Measurements from ENCODE around the gene WASHC2A.
"Not testable (repeated sequence)": the region's sequence is repeated elsewhere in the genome, so short reads cannot be mapped to it uniquely, and the experiment has no call there.

The WASHC2A gene

DNA sequence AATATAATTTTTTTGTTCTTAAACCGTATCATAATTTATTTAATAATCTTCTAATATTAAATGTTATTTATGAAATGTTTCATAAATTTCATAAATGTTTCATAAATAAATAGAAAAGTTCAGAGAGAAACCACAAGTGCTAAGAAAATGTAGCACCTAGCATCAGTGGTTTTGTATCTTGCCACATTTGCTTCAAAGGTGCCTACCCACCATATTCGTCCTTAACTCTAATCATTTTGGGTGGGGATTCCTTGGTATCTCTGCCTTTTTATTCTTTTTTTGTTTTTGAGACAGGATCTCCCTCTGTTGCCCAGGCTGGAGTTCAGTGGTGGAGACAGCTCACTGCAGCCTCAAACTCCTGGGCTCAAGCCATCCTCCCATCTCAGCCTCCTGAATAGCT is 7.4 kb downstream of the WASHC2A start:
- FAIRE-seq, result not testable (repeated sequence)

DNA sequence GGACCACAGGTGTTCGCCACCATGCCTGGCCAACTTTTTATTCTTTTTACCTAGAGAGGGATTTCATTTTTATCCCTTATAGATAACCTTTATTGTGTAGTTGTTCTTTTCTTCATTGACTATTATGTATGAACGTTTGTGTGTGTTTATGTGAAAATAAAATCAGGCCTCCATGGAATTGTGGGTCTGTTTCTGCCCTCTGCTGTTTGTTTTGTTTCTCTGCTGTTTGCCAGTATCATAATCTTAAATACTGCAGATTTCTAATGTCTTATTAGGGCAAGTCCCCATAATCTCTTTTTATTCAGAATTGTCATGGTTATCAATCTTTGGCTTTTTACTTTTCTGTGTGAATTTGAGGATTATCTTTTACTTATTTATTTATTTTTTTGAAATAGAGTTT is 7.8 kb downstream of the WASHC2A start:
- not testable (repeated sequence) for FAIRE-seq

DNA sequence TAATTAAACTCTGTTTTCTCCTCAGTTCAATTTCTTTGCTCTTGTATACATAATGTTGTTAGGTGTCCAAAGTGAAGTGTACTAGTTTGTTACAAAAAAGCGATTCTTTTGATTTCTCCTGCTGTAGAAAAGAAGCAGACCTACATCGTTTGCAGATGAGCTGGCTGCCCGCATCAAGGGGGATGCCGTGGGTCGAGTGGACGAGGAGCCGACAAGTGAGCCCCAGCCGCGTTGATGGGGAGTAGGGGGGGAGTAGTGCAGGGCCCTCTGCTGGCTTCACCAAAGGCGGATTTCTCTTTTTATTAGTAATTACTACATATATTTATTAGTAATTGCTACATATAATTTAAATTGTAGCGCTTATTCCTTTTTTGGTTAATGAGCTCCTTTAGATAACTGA is 23.6 kb downstream of the WASHC2A start:
- FAIRE-seq, result not testable (repeated sequence)

DNA sequence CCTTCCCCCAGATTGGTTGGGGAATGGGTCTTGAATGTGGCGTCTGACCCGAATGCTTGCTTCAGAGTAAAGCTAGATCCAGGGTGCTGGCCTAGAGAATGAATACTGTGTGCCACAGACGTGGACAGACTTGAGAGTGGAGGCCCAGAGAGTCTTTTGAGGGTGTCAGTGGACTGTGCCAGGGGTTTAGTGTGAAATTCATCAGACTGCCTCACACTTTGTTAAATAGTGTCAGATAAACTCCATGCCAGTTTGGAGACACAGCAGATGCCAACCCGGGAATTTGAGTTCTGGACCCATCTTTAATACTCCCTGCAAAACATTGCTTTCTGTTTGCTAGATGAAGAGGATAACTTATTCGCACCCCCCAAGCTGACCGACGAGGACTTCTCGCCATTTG is 25.2 kb downstream of the WASHC2A start:
- not testable (repeated sequence) for FAIRE-seq

DNA sequence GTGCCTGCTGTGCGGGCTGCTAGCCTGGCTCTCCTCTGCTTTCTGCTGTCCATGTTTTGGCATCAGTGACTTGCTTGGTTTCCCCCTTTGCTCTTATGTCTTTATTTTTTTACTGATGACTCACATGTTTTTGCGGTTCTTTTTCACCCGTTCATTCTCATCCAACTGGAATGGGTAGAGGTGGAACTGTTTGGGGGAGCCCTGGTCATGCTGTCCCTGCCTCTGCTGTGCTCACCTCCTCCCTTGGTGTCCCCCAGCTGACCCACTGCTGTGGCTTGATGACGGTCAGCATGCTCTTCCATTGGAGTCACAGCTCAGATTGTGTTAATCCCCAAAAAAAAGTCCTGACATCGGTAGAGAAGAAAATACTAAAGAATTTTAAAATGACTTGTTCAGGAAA is 26.9 kb downstream of the WASHC2A start:
- FAIRE-seq, result not testable (repeated sequence)

DNA sequence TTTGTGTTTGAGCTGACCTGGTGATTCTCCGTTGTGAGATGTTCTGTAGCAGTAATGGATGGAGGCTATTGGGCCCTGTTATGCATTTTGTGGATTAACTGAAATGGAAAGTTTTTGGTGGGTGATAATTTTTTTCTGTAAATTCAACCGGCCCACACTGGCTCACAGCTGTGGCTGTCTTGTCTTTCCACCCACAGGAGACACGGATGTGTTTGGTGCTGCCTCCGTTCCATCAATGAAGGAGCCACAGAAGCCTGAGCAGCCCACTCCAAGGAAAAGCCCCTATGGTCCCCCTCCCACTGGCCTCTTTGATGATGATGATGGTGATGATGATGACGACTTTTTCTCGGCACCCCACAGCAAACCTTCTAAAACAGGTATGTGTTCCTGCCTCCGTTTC is 27.6 kb downstream of the WASHC2A start:
- not testable (repeated sequence) for FAIRE-seq

DNA sequence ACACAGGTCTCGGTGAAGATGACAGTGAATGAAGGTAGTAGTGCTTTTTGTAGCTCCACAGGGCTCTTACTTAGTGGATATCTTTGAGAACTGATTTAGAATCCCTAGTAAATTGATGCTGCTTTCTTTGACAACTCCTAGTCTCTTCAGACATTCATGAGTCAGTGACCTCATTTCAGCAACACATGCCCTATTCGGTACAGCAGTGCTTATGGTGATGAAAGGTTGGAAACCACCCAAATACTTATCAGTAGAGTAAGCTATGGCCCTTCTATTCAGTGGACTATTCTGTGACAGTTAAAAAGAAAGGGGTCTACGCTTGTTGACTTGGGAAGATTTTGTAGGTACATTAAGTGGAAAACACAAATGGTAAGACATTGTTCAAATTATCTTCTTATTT is 29.0 kb downstream of the WASHC2A start:
- FAIRE-seq, result not testable (repeated sequence)

DNA sequence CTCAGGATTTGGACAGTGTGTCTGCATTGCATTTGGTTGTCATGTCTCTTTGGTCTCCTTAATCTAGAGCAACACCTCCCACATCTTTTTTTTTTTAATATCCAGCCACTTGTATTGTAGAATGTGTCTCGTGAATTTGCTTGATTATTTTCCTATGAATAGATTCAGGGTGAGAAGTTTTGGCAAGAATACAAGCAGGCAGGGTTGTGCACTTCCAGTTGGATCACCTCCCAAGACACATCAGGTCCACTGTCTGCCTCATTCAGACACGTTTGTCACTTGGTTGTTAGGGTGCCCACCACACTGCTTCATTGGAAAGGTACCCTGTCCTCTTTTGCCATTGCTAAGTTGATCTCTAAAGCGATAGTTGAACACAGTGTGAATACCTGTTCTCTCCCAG is 30.9 kb downstream of the WASHC2A start:
- not testable (repeated sequence) for FAIRE-seq

DNA sequence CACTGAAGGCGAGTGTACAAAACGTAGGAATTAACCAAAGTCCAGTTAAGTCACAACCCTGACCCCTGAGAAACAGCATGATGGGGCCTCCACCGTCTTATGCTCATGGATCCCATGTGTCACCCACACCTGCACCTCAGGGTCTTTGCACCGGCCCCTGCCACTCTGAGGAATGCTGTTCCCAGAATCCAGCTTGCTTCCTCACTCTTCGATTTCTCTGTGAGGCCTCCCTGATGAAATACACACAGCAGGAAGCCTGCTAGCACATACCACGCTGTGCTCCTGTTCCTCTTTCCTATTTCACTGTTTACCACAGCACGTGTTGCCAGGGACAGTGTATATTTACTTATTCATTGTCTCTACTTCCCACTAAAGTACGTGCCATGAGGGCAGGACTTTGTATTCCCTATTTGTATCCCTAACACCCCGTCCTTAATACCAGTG is 33.4 kb downstream of the WASHC2A start:
- not testable (repeated sequence) for FAIRE-seq

DNA sequence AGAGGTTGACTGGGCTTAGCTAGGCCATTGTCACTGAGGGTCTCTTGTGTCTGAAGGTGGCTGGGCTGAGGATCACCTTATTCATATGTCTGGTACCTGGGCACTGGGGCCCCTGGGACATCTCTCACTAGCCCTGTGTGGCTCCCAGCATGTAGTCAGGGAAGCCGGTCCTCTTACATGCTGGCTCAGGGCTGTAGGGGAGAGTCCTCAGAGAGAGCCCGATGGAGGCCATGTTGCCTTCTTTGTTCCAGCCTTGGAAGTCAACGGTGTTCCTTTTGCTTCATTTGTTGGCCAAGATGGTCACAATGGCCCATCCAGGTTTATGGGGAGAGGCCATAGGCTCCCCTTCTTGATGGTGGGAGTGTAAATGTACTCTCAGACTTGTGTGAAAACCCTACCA is 34.0 kb downstream of the WASHC2A start:
- not testable (repeated sequence) for FAIRE-seq

DNA sequence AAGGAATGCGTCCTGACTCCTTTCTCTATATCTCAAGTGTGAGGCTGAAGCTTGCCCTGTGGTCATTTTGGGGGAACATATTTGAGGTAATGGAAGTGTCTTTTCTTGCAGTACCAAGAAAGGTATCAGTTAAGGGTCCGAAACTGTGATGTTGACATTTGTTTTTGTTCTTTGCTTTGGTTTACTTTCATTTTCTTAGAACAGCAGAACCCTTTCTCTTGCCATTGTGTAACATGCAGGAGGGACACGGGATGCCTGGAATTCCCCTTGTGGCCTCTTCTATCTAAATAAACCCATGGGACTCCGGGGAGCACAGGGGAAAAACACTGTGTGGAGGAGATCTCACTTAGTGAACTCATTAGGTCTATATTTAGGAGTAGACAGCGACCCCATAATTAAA is 34.5 kb downstream of the WASHC2A start:
- not testable (repeated sequence) for FAIRE-seq

DNA sequence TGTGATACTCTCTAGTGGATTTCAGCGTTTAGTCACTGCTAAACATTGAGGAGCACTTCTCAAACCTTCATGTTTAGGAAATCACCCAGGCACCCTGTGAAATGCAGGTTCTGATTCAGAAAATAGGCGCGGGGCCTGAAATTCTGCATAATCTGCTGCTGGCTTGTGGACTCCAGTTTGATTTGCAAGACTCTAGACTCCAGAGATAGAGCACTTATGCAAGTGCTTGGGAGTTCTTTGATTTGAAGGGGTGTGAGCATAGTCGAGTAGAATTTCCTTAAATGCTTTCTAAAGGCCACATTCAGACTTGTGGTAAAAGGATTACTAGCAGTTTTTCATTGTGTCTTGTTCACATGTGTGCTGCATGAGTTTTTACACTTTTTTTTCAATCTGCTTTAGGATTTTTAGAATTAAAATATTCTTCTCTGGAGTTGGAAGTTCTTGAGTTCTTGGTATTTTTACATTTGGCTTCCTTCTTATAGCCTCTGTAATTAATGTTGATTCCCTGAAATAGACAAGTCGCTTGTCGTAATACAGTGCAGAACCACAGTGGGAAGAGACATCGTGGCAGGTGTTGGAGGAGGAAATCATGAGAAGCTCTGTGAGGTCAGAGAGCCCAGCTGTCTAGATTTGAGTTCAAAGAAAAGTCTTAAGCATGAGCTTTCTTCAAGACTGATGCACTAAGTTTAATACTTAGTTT is 41.4 kb downstream of the WASHC2A start:
- FAIRE-seq, result not testable (repeated sequence)

DNA sequence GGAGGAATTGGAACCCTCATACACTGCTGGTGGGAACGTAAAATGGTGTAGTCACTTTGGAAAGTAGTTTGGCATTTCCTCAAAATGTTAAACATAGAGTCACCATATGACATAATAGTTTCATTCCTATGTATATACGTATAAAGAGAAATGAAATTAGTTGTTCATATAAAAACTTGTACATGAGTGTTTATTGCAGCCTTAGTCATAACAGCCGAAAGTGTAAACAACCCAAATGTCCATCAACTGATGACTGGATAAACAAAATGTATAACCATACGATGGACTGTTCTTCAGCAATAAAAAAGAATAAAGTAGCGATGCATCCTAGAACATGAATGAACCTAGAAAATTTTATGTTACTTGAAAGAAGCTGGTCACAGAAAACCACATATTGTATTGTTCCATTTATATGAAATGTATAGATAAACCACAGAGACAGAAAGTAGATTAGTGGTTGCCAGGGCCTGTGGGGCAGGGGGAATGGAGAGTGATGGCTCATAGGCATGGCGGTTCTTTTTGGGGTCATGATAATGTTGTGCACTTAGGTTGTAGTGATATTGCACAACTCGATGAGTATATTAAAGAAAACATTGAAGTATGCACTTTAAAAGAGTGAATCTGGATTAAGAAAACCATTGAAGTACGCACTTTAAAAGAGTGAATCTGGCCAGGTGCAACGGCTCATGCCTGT is 44.8 kb downstream of the WASHC2A start:
- FAIRE-seq, result not testable (repeated sequence)

DNA sequence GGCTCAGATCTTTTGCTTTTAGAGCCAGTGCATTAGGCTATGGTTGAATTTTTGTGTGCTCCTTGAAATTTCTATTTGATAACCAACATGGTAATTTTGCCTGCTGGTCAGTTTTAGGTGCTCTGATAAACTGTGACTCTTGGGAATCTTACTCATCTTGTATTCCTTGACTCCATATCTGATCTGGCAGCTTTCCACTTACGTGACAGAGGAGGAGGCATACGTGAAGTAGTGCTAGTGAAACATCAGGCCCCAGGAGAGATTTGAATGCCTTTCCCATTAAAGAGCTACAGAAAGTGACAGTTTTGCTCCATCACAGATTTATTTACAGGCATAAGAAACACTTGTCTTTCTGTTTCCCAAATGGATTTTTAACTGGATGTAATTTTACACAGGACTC is 59.0 kb downstream of the WASHC2A start:
- not testable (repeated sequence) for FAIRE-seq

DNA sequence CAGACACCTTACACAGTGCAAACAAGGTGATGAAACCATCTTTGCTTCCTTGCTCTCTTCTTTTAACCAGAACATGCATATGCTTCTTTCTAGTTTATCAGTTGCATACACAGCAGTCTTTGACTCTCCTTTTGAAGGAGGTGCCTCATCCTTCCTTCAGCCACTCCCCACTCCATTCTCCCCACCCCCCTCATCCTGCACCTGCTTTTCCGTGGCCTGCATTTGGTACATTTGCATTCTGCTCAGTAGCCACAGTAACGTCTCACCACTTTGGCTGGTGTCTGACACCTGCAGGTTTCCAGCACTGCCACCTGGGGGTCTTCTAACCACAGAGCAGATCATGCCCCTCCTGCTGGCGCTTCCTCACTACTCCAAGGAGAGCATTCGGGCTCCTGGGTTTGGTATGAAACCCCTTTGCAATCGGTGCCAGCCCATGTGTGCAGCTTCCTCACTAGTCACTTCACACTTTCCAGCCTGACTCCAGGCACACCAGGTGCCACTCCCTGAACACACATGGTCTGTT is 60.1 kb downstream of the WASHC2A start:
- FAIRE-seq, result not testable (repeated sequence)

DNA sequence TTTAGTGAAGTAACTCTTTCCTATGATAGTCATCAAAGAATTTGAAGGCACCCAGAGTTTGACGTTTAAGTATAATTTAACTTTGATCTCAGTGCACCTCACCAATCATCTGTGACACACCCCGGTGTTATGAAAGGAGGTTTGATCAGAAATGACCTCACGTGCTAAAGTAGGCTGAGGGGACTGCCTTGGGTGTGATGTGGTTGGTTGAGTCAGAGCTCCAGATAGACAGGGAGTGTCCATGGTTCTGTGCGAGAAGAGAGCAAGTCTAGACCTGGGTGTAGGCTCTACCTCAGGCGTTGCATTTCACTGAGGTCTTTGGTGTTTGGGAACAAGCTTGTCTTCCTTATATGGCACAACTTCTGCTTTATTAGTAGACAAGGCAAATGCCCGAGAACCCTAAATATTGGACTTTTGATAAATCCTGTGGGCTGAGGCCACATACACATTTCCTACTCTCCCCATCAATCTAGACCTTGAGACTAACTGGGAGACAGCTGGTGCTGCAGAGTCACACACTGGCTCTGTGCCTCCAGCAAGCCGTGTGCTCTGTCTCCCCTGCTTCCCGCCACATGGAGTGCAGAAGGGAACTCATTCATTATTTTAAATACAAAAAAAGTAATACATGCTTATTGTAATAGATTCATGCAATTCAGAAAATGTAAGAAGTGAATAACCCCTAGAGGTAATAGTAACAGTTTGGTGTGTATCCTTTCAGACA is 63.7 kb downstream of the WASHC2A start:
- FAIRE-seq, result not testable (repeated sequence)

DNA sequence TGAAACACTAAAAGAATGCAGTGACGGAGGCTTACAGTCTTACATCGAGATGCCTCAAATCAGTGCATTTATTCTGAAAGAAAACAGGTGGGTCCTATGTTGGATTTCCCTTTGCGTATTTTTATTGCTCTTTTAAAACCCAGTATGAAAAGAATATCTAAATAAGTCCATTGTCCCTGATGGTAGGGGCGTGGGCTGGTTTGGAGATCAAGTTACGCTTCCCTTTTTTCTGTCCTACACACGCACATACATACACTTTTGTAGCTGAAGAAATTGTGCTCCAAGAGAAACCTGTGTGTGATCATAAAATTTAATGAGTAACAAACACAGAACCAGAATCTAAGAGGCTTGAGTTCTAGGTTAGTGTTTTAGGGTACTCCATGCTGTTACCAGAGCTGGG is 64.6 kb downstream of the WASHC2A start:
- FAIRE-seq, result not testable (repeated sequence)

DNA sequence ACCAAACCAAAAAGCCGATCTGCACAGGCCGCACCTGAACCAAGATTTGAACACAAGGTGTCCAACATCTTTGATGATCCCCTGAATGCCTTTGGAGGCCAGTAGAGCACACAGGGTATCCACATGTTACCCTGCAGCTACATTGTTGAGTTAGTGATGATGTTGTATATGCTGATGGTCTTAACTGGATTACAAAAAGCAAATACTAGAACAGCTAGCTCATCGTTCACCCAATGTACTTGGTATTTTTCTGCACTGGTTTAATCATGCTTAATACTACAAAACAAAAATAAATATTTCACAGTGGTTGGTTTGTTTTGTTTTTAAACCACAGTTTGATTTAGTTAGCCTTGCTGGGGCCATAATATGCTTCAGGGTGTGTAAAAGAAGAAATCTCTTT is 65.1 kb downstream of the WASHC2A start:
- not testable (repeated sequence) for FAIRE-seq

DNA sequence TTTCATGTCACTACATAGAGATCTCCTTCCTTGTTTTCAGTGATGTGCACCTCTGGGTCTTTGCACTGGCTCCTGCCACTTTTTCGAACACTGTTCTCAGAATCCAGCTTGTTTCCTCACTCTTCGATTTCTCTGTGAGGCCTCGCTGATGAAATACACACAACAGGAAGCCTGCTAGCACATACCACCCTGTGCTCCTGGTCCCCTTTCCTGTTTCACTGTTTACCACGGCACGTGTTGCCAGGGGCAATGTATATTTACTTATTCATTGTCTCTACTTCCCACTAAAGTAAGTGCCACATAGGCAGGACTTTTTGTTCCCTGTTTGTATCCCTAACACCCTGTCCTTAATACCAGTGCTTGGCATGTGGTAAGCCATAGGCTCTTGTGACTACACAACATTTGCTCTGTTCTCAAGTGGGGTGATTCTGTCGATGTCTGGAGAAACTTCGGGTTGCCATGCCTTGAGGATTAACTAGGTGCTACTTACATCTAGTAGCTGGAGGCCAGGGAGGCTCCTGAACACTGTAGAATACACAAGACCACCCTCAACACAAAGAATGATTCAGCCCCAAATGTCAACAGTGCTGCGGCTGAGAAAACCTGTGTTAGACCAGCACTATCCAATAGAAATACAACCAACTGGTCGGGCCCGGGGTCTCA is 75.9 kb downstream of the WASHC2A start:
- not testable (repeated sequence) for FAIRE-seq

DNA sequence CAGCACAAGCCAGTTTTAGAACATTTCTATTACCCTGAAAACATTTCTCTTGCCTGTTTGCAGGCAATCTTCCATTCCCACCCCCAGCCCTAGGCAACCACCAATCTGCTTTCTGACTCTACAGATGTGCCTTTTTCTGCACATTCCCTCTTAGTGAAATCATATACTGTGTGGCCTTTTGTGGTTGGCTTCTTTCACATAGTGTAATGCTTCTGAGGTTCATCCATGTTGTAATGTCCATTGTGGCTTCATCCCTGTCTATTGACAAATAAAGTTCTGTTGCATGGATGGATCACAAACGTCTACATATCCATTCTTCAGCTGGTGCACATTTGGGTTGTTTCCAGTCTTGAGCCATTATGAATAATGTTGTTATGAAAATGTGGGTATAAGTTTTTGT is 77.8 kb downstream of the WASHC2A start:
- FAIRE-seq, result not testable (repeated sequence)

DNA sequence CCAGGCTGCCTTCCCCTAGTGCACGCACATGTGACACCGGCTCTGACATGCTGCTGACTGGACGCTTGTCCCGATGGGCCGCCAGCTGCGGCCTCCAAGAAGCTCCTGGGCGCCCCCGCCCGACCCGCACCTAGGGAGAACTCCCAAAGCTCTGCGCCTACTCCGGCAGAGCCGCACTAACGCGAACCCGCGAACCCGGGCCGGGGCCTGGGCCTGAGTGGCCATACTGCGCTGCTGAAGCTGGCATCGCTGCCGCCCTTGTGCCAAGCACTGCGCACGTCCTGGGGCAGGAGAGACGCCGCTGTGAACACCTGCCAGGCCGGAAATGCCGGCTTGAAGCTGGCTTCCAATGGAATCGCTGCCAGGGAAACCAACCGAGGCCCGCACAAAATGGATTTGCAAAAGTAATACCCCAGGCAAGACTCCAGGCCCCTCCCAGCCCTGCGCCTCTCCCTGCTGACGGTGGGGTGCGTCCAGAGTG is 85.1 kb downstream of the WASHC2A start:
- FAIRE-seq, result no peak

DNA sequence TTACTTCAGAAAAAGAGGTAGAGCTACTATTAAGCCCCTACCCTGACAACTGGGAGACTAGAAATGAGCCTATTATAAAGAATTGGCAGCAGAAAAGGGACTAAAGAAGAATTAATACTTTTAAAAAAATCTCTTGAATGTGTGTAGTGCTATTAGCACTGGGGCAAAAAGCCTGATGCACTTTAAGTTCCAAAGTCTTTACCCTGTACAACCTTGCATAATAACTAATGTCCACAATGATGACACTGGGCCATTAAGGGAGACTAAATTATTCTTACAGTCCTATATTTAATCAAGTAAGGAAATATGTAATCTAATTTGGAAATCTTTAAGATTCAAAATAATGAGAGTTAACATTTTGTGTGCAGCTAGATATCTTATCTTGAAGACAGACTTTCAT is 90.1 kb downstream of the WASHC2A start:
- FAIRE-seq, result not testable (repeated sequence)

All from endometrium (tissue), 2 donors.